PC-3 (cell line): Measurements from ENCODE around the gene HIPK2. TPM values are rescaled to one million over a fixed set of nuclear protein-coding genes. Genes with fewer than 3 reads are reported as not detected.

Experiments
- ATAC-seq: fragments of 200-7000 bp; cut with Tn5 transposase; 2 replicates; pipeline ENCODE4 v1.9.1; 2020; ENCODE audit warnings: mild to moderate bottlenecking, moderate library complexity
- BruUV-seq: library from RNA; stranded (reverse); fragments of 400-500 nt; replicated peaks from 2 replicates; lab custom pipeline; 2021; lab: Mats Ljungman, UMichigan
- CTCF ChIA-PET: fragments of 300-600 bp; sonication (Branson Sonifier 250); formaldehyde crosslinking; loops from one replicate; lab custom pipeline; 2022; ENCODE audit warnings: antibody characterized with exemption; lab: Charles Lee
- POLR2A ChIA-PET: fragments of 300-600 bp; sonication (Branson Sonifier 250); formaldehyde crosslinking; loops from one replicate; lab custom pipeline; 2022; ENCODE audit warnings: antibody characterized with exemption; ENCODE audit not compliant: unreplicated experiment; lab: Charles Lee
- DNase-seq: peaks from one replicate; pipeline ENCODE4 v3.0.0-alpha.2; 2015
- H2AFZ ChIP-seq: fragments of 300-600 bp; sonication (generic); 2 replicates; pipeline ENCODE4 v1.6.0; 2016; ENCODE audit warnings: antibody characterized with exemption, low read length
- H3F3A ChIP-seq: fragments of 300-600 bp; sonication (generic); one replicate; pipeline ENCODE4 v1.6.0; 2017; ENCODE audit warnings: antibody characterized with exemption, low read length, control low read depth, mild to moderate bottlenecking; ENCODE audit not compliant: unreplicated experiment
- H3K27ac ChIP-seq: fragments of 300-600 bp; sonication (generic); 2 replicates; pipeline ENCODE4 v1.5.1; 2016; ENCODE audit warnings: mild to moderate bottlenecking, low read length
- H3K27me3 ChIP-seq: fragments of 300-600 bp; sonication (generic); 2 replicates; pipeline ENCODE4 v1.6.1; 2016; ENCODE audit warnings: low read length, mixed read lengths
- H3K36me3 ChIP-seq: fragments of 300-600 bp; sonication (generic); 2 replicates; pipeline ENCODE4 v1.6.1; 2016; ENCODE audit warnings: low read depth, mixed run types, low read length, mixed read lengths
- H3K4me1 ChIP-seq: fragments of 300-600 bp; sonication (generic); 2 replicates; pipeline ENCODE4 v1.5.1; 2016; ENCODE audit warnings: low read length; ENCODE audit not compliant: insufficient read depth
- H3K4me2 ChIP-seq: fragments of 300-600 bp; sonication (generic); 2 replicates; pipeline ENCODE4 v1.6.0; 2016; ENCODE audit warnings: low read length
- H3K4me3 ChIP-seq: fragments of 300-600 bp; sonication (generic); 2 replicates; pipeline ENCODE4 v1.5.1; 2016; ENCODE audit warnings: mild to moderate bottlenecking, low read length, mixed read lengths
- H3K79me2 ChIP-seq: fragments of 300-600 bp; sonication (generic); 2 replicates; pipeline ENCODE4 v1.6.1; 2017; ENCODE audit warnings: low read length, mixed read lengths
- H3K9ac ChIP-seq: fragments of 300-600 bp; sonication (generic); 2 replicates; pipeline ENCODE4 v1.6.0; 2016; ENCODE audit warnings: mild to moderate bottlenecking, low read length
- H3K9me2 ChIP-seq: fragments of 300-600 bp; sonication (generic); replicated peaks from 2 replicates; pipeline ENCODE4 v1.6.1; 2016; ENCODE audit warnings: mixed run types, low read length, mixed read lengths
- H3K9me3 ChIP-seq: fragments of 300-600 bp; sonication (generic); 2 replicates; pipeline ENCODE4 v1.6.1; 2016; ENCODE audit warnings: low read length, mixed read lengths
- H4K20me1 ChIP-seq: fragments of 300-600 bp; sonication (generic); 2 replicates; pipeline ENCODE4 v1.6.1; 2016; ENCODE audit warnings: low read length, mixed read lengths
- CTCF ChIP-seq: fragments of 300-600 bp; sonication (generic); conservative IDR thresholded peaks from 2 replicates; pipeline ENCODE4 v1.5.1; 2017; ENCODE audit warnings: antibody characterized with exemption, low read depth, mild to moderate bottlenecking, low read length
- EZH2 ChIP-seq: fragments of 300-600 bp; sonication (generic); IDR thresholded peaks from one replicate; pipeline ENCODE4 v1.6.1; 2017; ENCODE audit warnings: antibody characterized with exemption, mild to moderate bottlenecking, low read length; ENCODE audit not compliant: unreplicated experiment
- EZH2phosphoT487 ChIP-seq: fragments of 300-600 bp; sonication (generic); IDR thresholded peaks from 2 replicates; pipeline ENCODE4 v1.6.1; 2018; ENCODE audit warnings: mild to moderate bottlenecking, antibody characterized with exemption, low read length, borderline replicate concordance
- intact Hi-C: fragments of 100-400 bp; cut with micrococcal nuclease; formaldehyde crosslinking; loops from 2 replicates; pipeline ENCODE4 v1.9.0; 2023
- total RNA-seq: library from RNA; depleted of rRNA; stranded (reverse); fragments of >200 nt; gene quantifications from 2 replicates; pipeline ENCODE4 v1.2.3, GENCODE V29; 2014; rRNA removed

The HIPK2 gene
- total RNA-seq, 1 experiment from 2014 or later, result 38.1 TPM

- H4K20me1 ChIP-seq, result no peaks in the 10 kb centered on the region
- no TSS peak for BruUV-seq
- H3K9me2 ChIP-seq, result no peaks in the 10 kb centered on the region
- DNase-seq (no peak), ATAC-seq (no peak)
- no peaks in the 10 kb centered on the region for H3K9me3 ChIP-seq
- H3K4me3 ChIP-seq, result no peak overlapping the region
- ChIA-PET POLR2A (no interaction called here), CTCF (no interaction called here)
- no peak overlapping the region for H3K27ac ChIP-seq
- no peaks in the 10 kb centered on the region for H3K4me1 ChIP-seq
- H2AFZ ChIP-seq, result no peak overlapping the region
- TF ChIP-seq EZH2phosphoT487 (no peak), CTCF (no peak), EZH2 (no peak)
- no peaks in the 10 kb centered on the region for H3K27me3 ChIP-seq
- no peaks in the 10 kb centered on the region for H3K79me2 ChIP-seq
- H3F3A ChIP-seq, result no peaks in the 10 kb centered on the region
- H3K36me3 ChIP-seq, result no peaks in the 10 kb centered on the region
- no peak overlapping the region for H3K4me2 ChIP-seq
- H3K9ac ChIP-seq, result no peak overlapping the region
- intact Hi-C loops, result no loop called here
Observed at GRCh38 chr7:139522830-139523198, 255.0 kb downstream of the HIPK2 start.

GRCh38 chr7:139521439-139521838, 256.4 kb downstream of the HIPK2 start:
- Histone ChIP-seq H3K9me3 (no peaks in the 10 kb centered on the region), H3K9ac (no peak overlapping the region), H3K27me3 (no peaks in the 10 kb centered on the region), H3K9me2 (no peaks in the 10 kb centered on the region), H3K79me2 (no peaks in the 10 kb centered on the region), H2AFZ (no peak overlapping the region), H3K27ac (no peak overlapping the region), H4K20me1 (no peaks in the 10 kb centered on the region), H3K4me1 (no peaks in the 10 kb centered on the region), H3K36me3 (no peaks in the 10 kb centered on the region), H3F3A (no peaks in the 10 kb centered on the region), H3K4me3 (no peak overlapping the region), H3K4me2 (no peak overlapping the region)
- no peak for DNase-seq
- ATAC-seq, result no peak
- TF ChIP-seq EZH2phosphoT487 (no peak), CTCF (no peak), EZH2 (no peak)
- ChIA-PET POLR2A (no interaction called here), CTCF (no interaction called here)
- no TSS peak for BruUV-seq
- intact Hi-C loops, result no loop called here

- Histone ChIP-seq H3K9me3 (no peaks in the 10 kb centered on the region), H3K4me2 (no peak overlapping the region), H3K9me2 (no peaks in the 10 kb centered on the region), H2AFZ (no peak overlapping the region), H3K36me3 (no peaks in the 10 kb centered on the region), H3K27me3 (no peaks in the 10 kb centered on the region), H3K4me1 (no peaks in the 10 kb centered on the region), H3K27ac (no peak overlapping the region), H3F3A (no peaks in the 10 kb centered on the region), H4K20me1 (no peaks in the 10 kb centered on the region), H3K79me2 (no peaks in the 10 kb centered on the region), H3K4me3 (no peak overlapping the region), H3K9ac (no peak overlapping the region)
- POLR2A ChIA-PET, result no interaction called here
- TF ChIP-seq EZH2 (no peak), CTCF (no peak), EZH2phosphoT487 (no peak)
- intact Hi-C loops, result no loop called here
- BruUV-seq, result no TSS peak
- ATAC-seq (no peak), DNase-seq (no peak)
- CTCF ChIA-PET, result interaction anchor here (0.6 kb wide), 1 partner anchor 839 kb away, joined by 3 read pairs; no protein-coding TSS in a partner anchor
Observed at GRCh38 chr7:139515266-139515665, 262.5 kb downstream of the HIPK2 start.

Other genes starting within 250 kb of the HIPK2 start
- gene TBXAS1, start 51.3 kb upstream of the HIPK2 start, total RNA-seq, result 21.8 and 27.5 TPM in 2 replicates